ENCODE results near the gene KATNB1. TPM values are rescaled to one million over a fixed set of nuclear protein-coding genes. Genes with fewer than 3 reads are reported as not detected.
A peak's percentile ranks its signal among the peaks of the same experiment; 100 is the strongest.

Gene KATNB1
- total RNA-seq, 1 donor from 2014 or later, result 18.0 TPM

DNA sequence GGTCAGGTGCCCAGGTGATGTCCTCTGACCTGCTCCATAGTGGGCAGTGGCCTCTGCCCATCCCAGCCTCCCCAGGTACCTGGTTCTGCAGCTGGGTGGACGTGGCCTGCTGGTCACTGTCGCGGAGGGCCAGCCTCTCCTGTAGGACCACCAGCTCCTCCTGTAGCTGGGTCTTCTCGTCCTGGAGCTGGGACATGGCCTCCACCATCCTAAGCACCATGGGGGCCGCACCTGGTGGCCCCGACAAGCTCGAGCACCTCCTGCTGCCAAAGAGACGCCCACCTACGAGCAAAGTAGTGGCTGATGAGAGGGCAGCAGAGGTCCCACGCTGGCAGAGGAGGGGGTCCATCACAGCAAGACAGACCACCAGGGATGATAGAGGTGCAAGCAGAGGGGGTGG is 49.8 kb downstream of the KATNB1 start:
- Histone ChIP-seq H3K4me3 (no peak overlapping the region), H3K27me3 (ENCODE audit: low read depth) (no peaks in the 10 kb centered on the region), H3K9me3 (no peaks in the 10 kb centered on the region), H3K36me3 (peaks cover 52% of the 10 kb centered on the region), H3K4me1 (peaks cover 22% of the 10 kb centered on the region), H3K27ac (no peak overlapping the region)
- intact Hi-C loops (cut with DNase I), result no loop called here
- TF ChIP-seq, protein P1, sequence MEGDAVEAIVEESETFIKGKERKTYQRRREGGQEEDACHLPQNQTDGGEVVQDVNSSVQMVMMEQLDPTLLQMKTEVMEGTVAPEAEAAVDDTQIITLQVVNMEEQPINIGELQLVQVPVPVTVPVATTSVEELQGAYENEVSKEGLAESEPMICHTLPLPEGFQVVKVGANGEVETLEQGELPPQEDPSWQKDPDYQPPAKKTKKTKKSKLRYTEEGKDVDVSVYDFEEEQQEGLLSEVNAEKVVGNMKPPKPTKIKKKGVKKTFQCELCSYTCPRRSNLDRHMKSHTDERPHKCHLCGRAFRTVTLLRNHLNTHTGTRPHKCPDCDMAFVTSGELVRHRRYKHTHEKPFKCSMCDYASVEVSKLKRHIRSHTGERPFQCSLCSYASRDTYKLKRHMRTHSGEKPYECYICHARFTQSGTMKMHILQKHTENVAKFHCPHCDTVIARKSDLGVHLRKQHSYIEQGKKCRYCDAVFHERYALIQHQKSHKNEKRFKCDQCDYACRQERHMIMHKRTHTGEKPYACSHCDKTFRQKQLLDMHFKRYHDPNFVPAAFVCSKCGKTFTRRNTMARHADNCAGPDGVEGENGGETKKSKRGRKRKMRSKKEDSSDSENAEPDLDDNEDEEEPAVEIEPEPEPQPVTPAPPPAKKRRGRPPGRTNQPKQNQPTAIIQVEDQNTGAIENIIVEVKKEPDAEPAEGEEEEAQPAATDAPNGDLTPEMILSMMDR (IDR thresholded peaks at IDR 0.05), result no peak
- DNase-seq (no peak), ATAC-seq (no peak)

- H3K4me3 ChIP-seq, result no peak overlapping the region
- H3K9me3 ChIP-seq, result no peaks in the 10 kb centered on the region
- no peaks in the 10 kb centered on the region for H3K27me3 ChIP-seq (ENCODE audit: low read depth)
- peaks cover 27% of the 10 kb centered on the region for H3K4me1 ChIP-seq
- TF ChIP-seq, protein P1 (IDR thresholded peaks at IDR 0.05), result no peak
- DNase-seq (no peak), ATAC-seq (no peak)
- intact Hi-C loops (cut with DNase I), result no loop called here
- peaks cover 58% of the 10 kb centered on the region for H3K36me3 ChIP-seq
- H3K27ac ChIP-seq, result no peak overlapping the region
These were observed 50.4 kb downstream of the KATNB1 start for GRCh38 chr16:57785924-57786323.

DNA sequence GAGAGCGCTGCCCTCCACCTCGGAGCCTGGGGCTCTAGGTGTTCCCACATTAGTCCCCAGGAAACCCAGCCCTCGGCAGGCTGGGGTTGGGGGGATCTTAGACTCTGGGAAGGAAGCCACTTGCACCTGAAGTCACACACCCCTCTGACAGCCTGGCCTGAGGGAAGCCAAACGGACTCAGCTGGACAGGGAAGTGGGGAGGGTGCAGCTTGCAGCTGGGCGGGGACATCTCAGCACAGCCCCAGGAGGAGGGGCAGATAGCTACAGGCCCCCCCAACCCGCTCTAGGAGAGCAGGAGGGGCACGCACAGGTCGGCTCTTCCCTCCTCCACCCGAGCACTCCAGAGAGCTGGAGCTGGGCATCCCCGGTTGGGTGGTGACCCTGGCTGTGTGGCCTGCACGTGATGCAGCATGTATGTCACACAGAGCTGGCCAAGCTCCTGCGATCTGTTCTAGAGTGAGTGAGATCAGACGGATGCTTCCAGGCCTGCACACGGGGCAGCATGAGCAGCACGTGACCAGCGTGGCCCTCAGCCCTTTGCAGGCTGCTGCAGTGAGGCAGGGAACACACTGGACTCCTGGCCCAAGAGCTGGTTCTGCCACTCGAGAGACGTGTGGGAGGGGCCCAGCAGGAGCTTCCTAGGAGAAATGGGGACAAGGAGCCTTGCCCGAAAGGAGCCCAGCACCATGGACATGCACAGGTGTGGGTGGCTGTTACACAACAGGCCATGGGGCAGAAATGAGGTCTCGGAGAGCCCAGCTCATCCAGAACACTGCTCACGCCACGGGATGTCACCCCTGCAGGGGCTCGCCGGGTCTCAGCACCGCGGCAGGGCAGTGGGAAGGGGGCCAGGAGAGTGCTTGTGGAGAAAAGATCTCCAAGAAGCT is 51.3 kb downstream of the KATNB1 start:
- H3K9me3 ChIP-seq, result no peaks in the 10 kb centered on the region
- intact Hi-C loops (cut with DNase I), result no loop called here
- no peaks in the 10 kb centered on the region for H3K27me3 ChIP-seq (ENCODE audit: low read depth)
- peak; percentile 83 to 89 for ATAC-seq
- no peak overlapping the region for H3K4me3 ChIP-seq
- TF ChIP-seq, protein P1 (IDR thresholded peaks at IDR 0.05), result no peak
- DNase-seq, result peak; percentile 81
- peaks cover 66% of the 10 kb centered on the region for H3K36me3 ChIP-seq
- peak overlapping the region; percentile 56 for H3K27ac ChIP-seq
- peaks cover 37% of the 10 kb centered on the region for H3K4me1 ChIP-seq

- intact Hi-C loops (cut with DNase I), result no loop called here
- no peak overlapping the region for H3K4me3 ChIP-seq
- H3K27ac ChIP-seq, result peak overlapping the region; percentile 56
- H3K9me3 ChIP-seq, result no peaks in the 10 kb centered on the region
- peaks cover 41% of the 10 kb centered on the region for H3K4me1 ChIP-seq
- DNase-seq (no peak), ATAC-seq (peak in 1 of 2 donors; percentile 1)
- TF ChIP-seq, protein P1 (IDR thresholded peaks at IDR 0.05), result no peak
- H3K27me3 ChIP-seq (ENCODE audit: low read depth), result no peaks in the 10 kb centered on the region
- peaks cover 72% of the 10 kb centered on the region for H3K36me3 ChIP-seq
These were observed 51.9 kb downstream of the KATNB1 start for GRCh38 chr16:57787519-57787905.

DNA sequence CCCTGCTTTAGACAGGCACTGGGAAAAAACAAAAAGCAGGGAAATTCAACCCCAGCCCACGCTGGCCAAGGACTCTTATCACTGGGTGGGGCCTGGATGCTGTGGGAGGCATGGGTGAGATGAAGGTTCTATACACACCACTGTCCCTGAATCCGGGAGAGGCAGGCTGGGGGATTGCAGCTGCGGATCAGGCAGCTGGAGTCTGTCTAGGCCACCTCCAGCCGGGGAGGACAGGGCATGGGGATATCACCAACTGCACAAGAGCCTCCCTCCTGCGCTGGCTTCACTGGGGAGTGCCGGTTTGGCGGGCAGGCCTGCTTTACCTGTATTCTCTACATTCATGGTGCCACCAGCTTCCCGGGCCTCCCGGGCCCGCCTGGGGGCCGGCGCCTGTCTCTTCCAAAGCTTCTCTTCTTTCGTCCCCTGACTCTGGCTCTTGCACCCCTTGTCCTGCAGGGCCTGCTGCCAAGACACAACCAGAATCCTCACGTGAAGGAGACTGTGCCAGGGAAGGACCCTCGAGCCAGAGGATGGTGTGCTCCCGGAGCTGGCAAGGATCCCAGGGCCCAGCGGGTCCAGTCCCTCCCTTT is 52.8 kb downstream of the KATNB1 start:
- Histone ChIP-seq H3K4me3 (no peak overlapping the region), H3K27me3 (ENCODE audit: low read depth) (no peaks in the 10 kb centered on the region), H3K36me3 (peaks cover 79% of the 10 kb centered on the region), H3K27ac (no peak overlapping the region), H3K4me1 (peaks cover 41% of the 10 kb centered on the region), H3K9me3 (no peaks in the 10 kb centered on the region)
- ATAC-seq (no peak), DNase-seq (no peak)
- TF ChIP-seq, protein P1 (IDR thresholded peaks at IDR 0.05), result no peak
- intact Hi-C loops (cut with DNase I), result no loop called here

Measured in lower lobe of right lung (tissue), 2 donors.